Esophagus squamous epithelium (tissue), 5 donors: ENCODE data around the gene MYH15. TPM values are rescaled to one million over a fixed set of nuclear protein-coding genes. Genes with fewer than 3 reads are reported as not detected.

ENCODE experiments used
- DNase-seq: peaks from one replicate; lab custom pipeline; 2025; lab: John Stamatoyannopoulos, UW
- H3K27ac ChIP-seq, 4 donors: fragments of 200-600 bp; sonication (generic); one replicate each; pipeline ENCODE4 v1.5.1; 2016 to 2019; ENCODE audit warnings: mild to moderate bottlenecking in 1 of 4
- H3K27me3 ChIP-seq, 4 donors: fragments of 200-600 bp; sonication (generic); 1 replicate in 3 of 4; 2 replicates in 1 of 4; pipeline versions ENCODE4 v1.5.1 to v1.6.0; 2017 to 2021; ENCODE audit warnings: antibody characterized with exemption in 1 of 4
- H3K36me3 ChIP-seq, 3 donors: fragments of 200-600 bp; sonication (generic); one replicate each; pipeline ENCODE4 v1.5.1; 2016 to 2019
- H3K4me1 ChIP-seq, 3 donors: fragments of 200-600 bp; sonication (generic); one replicate each; pipeline ENCODE4 v1.5.1; 2017 to 2019
- H3K4me3 ChIP-seq, 4 donors: fragments of 200-600 bp; sonication (generic); 1 replicate in 3 of 4; 2 replicates in 1 of 4; pipeline ENCODE4 v1.5.1; 2016 to 2019; ENCODE audit warnings: mild to moderate bottlenecking in 2 of 4, moderate library complexity in 1 of 4
- H3K9me3 ChIP-seq, 3 donors: fragments of 200-600 bp; sonication (generic); one replicate each; pipeline ENCODE4 v1.5.1; 2016 to 2019
- CTCF ChIP-seq, 6 experiments: fragments of 450-650 bp in 4 of 6; fragments of 200-600 bp in 2 of 6; sonication (generic) in 2 of 6; IDR thresholded peaks; one replicate each; pipeline ENCODE4 v1.5.1; 2016 to 2019; ENCODE audit warnings: antibody characterized with exemption in 6 of 6, mild to moderate bottlenecking in 4 of 6, moderate library complexity in 4 of 6
- POLR2A ChIP-seq, 4 donors: fragments of 450-650 bp; IDR thresholded peaks; one replicate each; pipeline ENCODE4 v1.6.1; 2017; ENCODE audit warnings: antibody characterized with exemption in 4 of 4, mild to moderate bottlenecking in 4 of 4, moderate library complexity in 3 of 4
- whole genome bisulfite sequencing, 2 donors: methylation state at CpG; one replicate each; pipeline ENCODE4 v1.1.5; 2018; 5-methylcytosine and 5-hydroxymethylcytosine counted together
- intact Hi-C: fragments of 100-400 bp; cut with DNase I; formaldehyde crosslinking; loops from one replicate; pipeline ENCODE4 v1.15.0; 2022
- total RNA-seq, 4 donors: library from RNA; depleted of rRNA; stranded (reverse); fragments of >200 nt; gene quantifications; one replicate each; pipeline ENCODE4 v1.1.0, GENCODE V29; 2016
- donor health status: DM: yes; HTN: yes; CAD: no.

Gene MYH15
- total RNA-seq, 4 donors from 2014 or later: under 0.01 TPM; not detected in 3

GRCh38 chr3:108407886-108408285 is 102.5 kb downstream of the MYH15 start:
- WGBS, 2 donors: 48 to 53% methylated on average over 3 of the region's 3 CpGs
- Histone ChIP-seq H3K36me3 (no peaks in the 10 kb centered on the region), H3K4me1 (peaks cover 0 to 48% (median 0%) of the 10 kb centered on the region in 3 donors), H3K4me3 (no peak overlapping the region), H3K27ac (no peak overlapping the region), H3K27me3 (no peaks in the 10 kb centered on the region), H3K9me3 (no peaks in the 10 kb centered on the region)
- TF ChIP-seq CTCF (IDR thresholded peaks at IDR 0.05): no peak
- intact Hi-C loops: no loop called here
- DNase-seq: no peak

GRCh38 chr3:108406661-108407206 is 103.7 kb downstream of the MYH15 start:
- no peak for DNase-seq
- intact Hi-C loops: no loop called here
- no peak overlapping the region for H3K4me3 ChIP-seq

DNA sequence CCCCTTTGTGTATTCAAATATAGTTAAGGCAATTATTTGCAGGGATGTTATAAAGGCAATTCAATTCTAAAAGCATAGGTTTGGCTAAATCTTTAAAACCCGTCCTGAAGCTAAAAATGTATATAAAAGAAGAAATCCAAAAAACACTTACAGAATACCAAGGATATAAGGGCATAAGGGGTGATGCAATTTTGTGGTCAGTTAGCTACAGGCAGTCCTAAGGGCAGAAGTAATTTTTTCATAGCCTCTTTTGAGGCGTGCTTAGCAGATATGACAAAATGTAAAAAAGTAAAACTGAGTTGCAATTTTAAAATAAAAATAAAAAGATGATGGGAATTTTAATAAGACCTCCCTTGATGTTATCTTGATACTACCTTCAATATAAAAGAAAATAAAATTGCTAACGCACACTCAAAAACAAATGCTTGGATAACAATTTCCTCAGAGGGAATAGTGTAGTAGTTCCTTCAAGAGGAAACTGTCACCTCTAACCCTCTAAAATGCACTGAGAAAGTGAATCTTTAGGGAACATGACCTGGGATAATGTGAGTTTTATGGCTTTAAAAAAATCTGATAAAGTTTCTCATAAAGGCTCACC is 104.2 kb downstream of the MYH15 start:
- Histone ChIP-seq H3K27ac (no peak overlapping the region), H3K36me3 (no peaks in the 10 kb centered on the region), H3K9me3 (no peaks in the 10 kb centered on the region), H3K4me3 (no peak overlapping the region), H3K4me1 (peaks cover 0 to 34% (median 0%) of the 10 kb centered on the region in 3 donors), H3K27me3 (no peaks in the 10 kb centered on the region)
- WGBS, 2 donors: 78 to 82% methylated on average over 3 of the region's 3 CpGs
- no peak for TF ChIP-seq POLR2A (IDR thresholded peaks at IDR 0.05)
- TF ChIP-seq CTCF (IDR thresholded peaks at IDR 0.05): no peak
- intact Hi-C loops: no loop called here
- DNase-seq: no peak

More at GRCh38 chr3:108406661-108407206, 103.7 kb downstream of the MYH15 start:
- no peak overlapping the region for H3K27ac ChIP-seq
- 42 to 62% methylated on average over 7 of the region's 7 CpGs for WGBS, 2 donors
- no peak for TF ChIP-seq POLR2A (IDR thresholded peaks at IDR 0.05)
- TF ChIP-seq CTCF (IDR thresholded peaks at IDR 0.05): peak; percentile 27 to 76 (median 50)
- peaks cover 0 to 37% (median 0%) of the 10 kb centered on the region in 3 donors for H3K4me1 ChIP-seq
- no peaks in the 10 kb centered on the region for H3K9me3 ChIP-seq
- H3K36me3 ChIP-seq: no peaks in the 10 kb centered on the region
- H3K27me3 ChIP-seq: no peaks in the 10 kb centered on the region

- 36 to 47% methylated on average over 2 of the region's 2 CpGs for WGBS, 2 donors
- Histone ChIP-seq H3K4me3 (no peak overlapping the region), H3K27ac (no peak overlapping the region), H3K9me3 (no peaks in the 10 kb centered on the region), H3K4me1 (peaks cover 0 to 26% (median 0%) of the 10 kb centered on the region in 3 donors), H3K27me3 (no peaks in the 10 kb centered on the region), H3K36me3 (no peaks in the 10 kb centered on the region)
- intact Hi-C loops: no loop called here
- DNase-seq: no peak
- TF ChIP-seq POLR2A (IDR thresholded peaks at IDR 0.05): no peak
- no peak for TF ChIP-seq CTCF (IDR thresholded peaks at IDR 0.05)
Observed at GRCh38 chr3:108404368-108404767, 106.0 kb downstream of the MYH15 start.

- WGBS, 2 donors: 60 to 83% methylated on average over 4 of the region's 4 CpGs
- intact Hi-C loops: no loop called here
- no peak overlapping the region for H3K4me3 ChIP-seq
Observed at GRCh38 chr3:108403686-108404345, 106.6 kb downstream of the MYH15 start.

More at GRCh38 chr3:108403686-108404345, 106.6 kb downstream of the MYH15 start:
- DNase-seq: no peak
- no peaks in the 10 kb centered on the region for H3K36me3 ChIP-seq
- H3K9me3 ChIP-seq: no peaks in the 10 kb centered on the region
- no peak overlapping the region for H3K27ac ChIP-seq
- H3K4me1 ChIP-seq: peaks cover 0 to 21% (median 0%) of the 10 kb centered on the region in 3 donors
- H3K27me3 ChIP-seq: no peaks in the 10 kb centered on the region
- TF ChIP-seq CTCF (IDR thresholded peaks at IDR 0.05) (no peak), POLR2A (IDR thresholded peaks at IDR 0.05) (no peak)
